ENCODE measurements around the gene EIF2S3.

Gene EIF2S3

DNA sequence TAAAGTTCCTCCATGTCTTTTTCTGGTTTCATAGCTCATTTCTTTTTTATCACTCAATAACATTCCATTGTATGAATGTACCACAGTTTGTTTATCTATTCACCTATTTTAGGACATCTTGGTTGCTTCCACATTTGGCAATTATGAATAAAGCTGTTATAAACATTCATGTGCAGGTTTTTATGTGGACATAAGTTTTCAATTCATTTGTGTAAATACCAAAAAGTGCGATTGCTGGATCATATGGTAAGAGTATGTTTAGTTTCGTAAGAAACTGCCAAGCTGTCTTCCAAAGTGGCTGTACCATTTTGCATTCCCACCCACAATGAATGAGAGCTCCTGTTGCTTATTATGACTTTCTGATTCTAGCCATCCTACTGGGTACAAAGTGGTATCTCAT is 58.4 kb downstream of the EIF2S3 start:
- Histone ChIP-seq H3K27me3 (ENCODE audit: insufficient read depth, poor library complexity, severe bottlenecking) (no peaks in the 10 kb centered on the region), H3K27ac (replicated peaks) (no peak overlapping the region), H3K4me3 (replicated peaks; ENCODE audit: insufficient read depth, low read length) (no peak overlapping the region)
- DNase-seq (ENCODE audit: low read depth in 1 of 2, low spot score in 1 of 2): no peak
- TF ChIP-seq GABPA (IDR thresholded peaks at IDR 0.05; ENCODE audit: low read depth) (no peak), SPI1 (IDR thresholded peaks at IDR 0.05; ENCODE audit: borderline replicate concordance, low read depth) (no peak), POLR2AphosphoS5 (IDR thresholded peaks at IDR 0.05; ENCODE audit: low read depth) (no peak)
- TF ChIP-seq, protein P1, sequence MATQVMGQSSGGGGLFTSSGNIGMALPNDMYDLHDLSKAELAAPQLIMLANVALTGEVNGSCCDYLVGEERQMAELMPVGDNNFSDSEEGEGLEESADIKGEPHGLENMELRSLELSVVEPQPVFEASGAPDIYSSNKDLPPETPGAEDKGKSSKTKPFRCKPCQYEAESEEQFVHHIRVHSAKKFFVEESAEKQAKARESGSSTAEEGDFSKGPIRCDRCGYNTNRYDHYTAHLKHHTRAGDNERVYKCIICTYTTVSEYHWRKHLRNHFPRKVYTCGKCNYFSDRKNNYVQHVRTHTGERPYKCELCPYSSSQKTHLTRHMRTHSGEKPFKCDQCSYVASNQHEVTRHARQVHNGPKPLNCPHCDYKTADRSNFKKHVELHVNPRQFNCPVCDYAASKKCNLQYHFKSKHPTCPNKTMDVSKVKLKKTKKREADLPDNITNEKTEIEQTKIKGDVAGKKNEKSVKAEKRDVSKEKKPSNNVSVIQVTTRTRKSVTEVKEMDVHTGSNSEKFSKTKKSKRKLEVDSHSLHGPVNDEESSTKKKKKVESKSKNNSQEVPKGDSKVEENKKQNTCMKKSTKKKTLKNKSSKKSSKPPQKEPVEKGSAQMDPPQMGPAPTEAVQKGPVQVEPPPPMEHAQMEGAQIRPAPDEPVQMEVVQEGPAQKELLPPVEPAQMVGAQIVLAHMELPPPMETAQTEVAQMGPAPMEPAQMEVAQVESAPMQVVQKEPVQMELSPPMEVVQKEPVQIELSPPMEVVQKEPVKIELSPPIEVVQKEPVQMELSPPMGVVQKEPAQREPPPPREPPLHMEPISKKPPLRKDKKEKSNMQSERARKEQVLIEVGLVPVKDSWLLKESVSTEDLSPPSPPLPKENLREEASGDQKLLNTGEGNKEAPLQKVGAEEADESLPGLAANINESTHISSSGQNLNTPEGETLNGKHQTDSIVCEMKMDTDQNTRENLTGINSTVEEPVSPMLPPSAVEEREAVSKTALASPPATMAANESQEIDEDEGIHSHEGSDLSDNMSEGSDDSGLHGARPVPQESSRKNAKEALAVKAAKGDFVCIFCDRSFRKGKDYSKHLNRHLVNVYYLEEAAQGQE (IDR thresholded peaks at IDR 0.05; ENCODE audit: insufficient replicate concordance, low read depth): no peak
- TF ChIP-seq, protein P2, sequence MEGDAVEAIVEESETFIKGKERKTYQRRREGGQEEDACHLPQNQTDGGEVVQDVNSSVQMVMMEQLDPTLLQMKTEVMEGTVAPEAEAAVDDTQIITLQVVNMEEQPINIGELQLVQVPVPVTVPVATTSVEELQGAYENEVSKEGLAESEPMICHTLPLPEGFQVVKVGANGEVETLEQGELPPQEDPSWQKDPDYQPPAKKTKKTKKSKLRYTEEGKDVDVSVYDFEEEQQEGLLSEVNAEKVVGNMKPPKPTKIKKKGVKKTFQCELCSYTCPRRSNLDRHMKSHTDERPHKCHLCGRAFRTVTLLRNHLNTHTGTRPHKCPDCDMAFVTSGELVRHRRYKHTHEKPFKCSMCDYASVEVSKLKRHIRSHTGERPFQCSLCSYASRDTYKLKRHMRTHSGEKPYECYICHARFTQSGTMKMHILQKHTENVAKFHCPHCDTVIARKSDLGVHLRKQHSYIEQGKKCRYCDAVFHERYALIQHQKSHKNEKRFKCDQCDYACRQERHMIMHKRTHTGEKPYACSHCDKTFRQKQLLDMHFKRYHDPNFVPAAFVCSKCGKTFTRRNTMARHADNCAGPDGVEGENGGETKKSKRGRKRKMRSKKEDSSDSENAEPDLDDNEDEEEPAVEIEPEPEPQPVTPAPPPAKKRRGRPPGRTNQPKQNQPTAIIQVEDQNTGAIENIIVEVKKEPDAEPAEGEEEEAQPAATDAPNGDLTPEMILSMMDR (IDR thresholded peaks at IDR 0.05; ENCODE audit: insufficient read depth, low read length): no peak

DNA sequence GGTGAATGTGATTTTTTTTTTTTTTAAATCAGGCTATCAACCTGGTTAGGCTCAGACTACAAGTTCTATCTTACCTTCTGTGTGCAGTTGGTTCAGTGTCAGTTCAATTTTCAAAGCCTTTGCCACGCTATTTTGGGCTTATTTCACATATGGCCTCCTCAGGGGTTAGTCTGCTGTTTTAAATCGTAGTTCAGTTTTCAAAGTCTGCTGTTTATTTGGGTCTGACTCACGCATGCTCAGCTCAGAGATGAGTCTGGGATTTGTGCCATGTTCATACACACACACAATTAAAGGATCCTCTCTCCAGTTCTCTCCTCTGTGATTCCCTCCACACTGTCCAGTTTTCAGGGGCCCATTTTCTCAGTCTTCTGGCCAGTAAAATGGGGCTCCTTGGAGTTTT is 62.5 kb downstream of the EIF2S3 start:
- Histone ChIP-seq H3K4me3 (replicated peaks; ENCODE audit: insufficient read depth, low read length) (no peak overlapping the region), H3K27ac (replicated peaks) (no peak overlapping the region), H3K27me3 (ENCODE audit: insufficient read depth, poor library complexity, severe bottlenecking) (no peaks in the 10 kb centered on the region)
- no peak for DNase-seq (ENCODE audit: low read depth in 1 of 2, low spot score in 1 of 2)
- TF ChIP-seq, protein P1 (IDR thresholded peaks at IDR 0.05; ENCODE audit: insufficient replicate concordance, low read depth): no peak
- TF ChIP-seq POLR2AphosphoS5 (IDR thresholded peaks at IDR 0.05; ENCODE audit: low read depth) (no peak), SPI1 (IDR thresholded peaks at IDR 0.05; ENCODE audit: borderline replicate concordance, low read depth) (no peak), GABPA (IDR thresholded peaks at IDR 0.05; ENCODE audit: low read depth) (no peak)
- TF ChIP-seq, protein P2 (IDR thresholded peaks at IDR 0.05; ENCODE audit: insufficient read depth, low read length): no peak

DNA sequence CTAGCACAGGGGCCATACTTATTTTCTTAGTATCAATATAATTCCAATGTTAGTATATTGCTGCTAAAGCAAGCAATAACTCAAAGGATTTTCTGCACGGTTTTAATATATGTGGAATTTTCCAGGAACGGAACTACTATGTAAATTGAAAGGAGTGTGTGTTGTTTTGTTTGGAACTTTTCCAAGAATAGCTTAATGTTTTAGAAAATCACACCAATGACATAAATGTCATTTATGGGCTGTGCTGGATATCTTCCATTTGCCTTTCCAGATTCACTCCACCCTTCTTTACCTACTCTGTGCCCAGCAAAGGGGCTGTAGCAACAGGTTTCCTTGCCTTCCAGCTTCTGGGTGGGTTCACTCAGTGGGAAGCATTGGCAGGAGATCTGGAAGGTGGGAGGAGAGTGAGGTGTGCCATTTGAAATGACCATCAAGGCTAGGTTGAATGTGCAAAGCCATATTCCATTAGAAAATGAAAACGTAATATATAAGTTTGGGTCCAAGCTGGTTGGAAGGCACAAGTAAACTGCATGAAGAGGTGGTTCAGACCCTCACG is 69.6 kb downstream of the EIF2S3 start:
- no peak for DNase-seq (ENCODE audit: low read depth in 1 of 2, low spot score in 1 of 2)
- Histone ChIP-seq H3K4me3 (replicated peaks; ENCODE audit: insufficient read depth, low read length) (no peak overlapping the region), H3K27ac (replicated peaks) (no peak overlapping the region), H3K27me3 (ENCODE audit: insufficient read depth, poor library complexity, severe bottlenecking) (no peaks in the 10 kb centered on the region)
- no peak for TF ChIP-seq GABPA (IDR thresholded peaks at IDR 0.05; ENCODE audit: low read depth)
- TF ChIP-seq, protein P2 (IDR thresholded peaks at IDR 0.05; ENCODE audit: insufficient read depth, low read length): no peak
- no peak for TF ChIP-seq POLR2AphosphoS5 (IDR thresholded peaks at IDR 0.05; ENCODE audit: low read depth)

DNA sequence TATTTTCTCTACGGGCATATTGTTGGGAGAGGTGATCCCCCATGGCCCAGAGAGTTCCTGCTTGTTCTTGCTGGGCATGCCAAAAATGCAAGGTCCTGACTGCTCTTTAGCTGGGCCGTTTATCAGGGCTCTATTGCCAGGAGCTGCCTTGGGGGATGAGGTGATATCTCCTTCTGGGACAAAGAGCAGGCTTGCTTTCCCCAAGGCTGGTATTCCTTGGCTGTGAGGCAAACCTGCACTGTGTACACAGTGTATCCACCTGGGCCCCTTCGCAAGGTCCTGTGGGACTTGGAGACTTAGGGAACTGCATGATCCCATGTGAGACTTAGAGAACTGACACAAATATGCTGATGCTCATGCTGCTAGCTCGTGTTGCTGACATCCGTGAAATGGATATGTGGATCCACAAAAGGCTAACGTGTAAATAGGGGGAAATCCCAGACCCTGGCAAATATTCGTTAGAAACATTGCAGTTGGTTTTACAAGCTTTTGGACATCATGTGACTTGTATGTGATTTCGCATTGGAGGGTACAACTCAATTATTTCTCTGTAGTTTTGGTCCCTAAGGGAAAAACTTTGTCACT is 70.4 kb downstream of the EIF2S3 start:
- Histone ChIP-seq H3K27me3 (ENCODE audit: insufficient read depth, poor library complexity, severe bottlenecking) (no peaks in the 10 kb centered on the region), H3K4me3 (replicated peaks; ENCODE audit: insufficient read depth, low read length) (no peak overlapping the region), H3K27ac (replicated peaks) (no peak overlapping the region)
- TF ChIP-seq POLR2AphosphoS5 (IDR thresholded peaks at IDR 0.05; ENCODE audit: low read depth): no peak
- no peak for TF ChIP-seq GABPA (IDR thresholded peaks at IDR 0.05; ENCODE audit: low read depth)
- TF ChIP-seq SPI1 (IDR thresholded peaks at IDR 0.05; ENCODE audit: borderline replicate concordance, low read depth): no peak
- TF ChIP-seq, protein P2 (IDR thresholded peaks at IDR 0.05; ENCODE audit: insufficient read depth, low read length): no peak
- TF ChIP-seq, protein P1 (IDR thresholded peaks at IDR 0.05; ENCODE audit: insufficient replicate concordance, low read depth): no peak
- no peak for DNase-seq (ENCODE audit: low read depth in 1 of 2, low spot score in 1 of 2)

Measured in HL-60 (cell line).